ENCODE data around the gene FBXL16. TPM values are rescaled to one million over a fixed set of nuclear protein-coding genes. Genes with fewer than 3 reads are reported as not detected.

The FBXL16 gene
- total RNA-seq, 1 donor: 0.29 TPM

Other genes starting within 250 kb of the FBXL16 start
- gene CAPN15, start 178.1 kb downstream of the FBXL16 start, total RNA-seq: 56.2 and 61.2 TPM in 2 replicates
- not detected in 2 replicates for gene PRR35, start 145.4 kb downstream of the FBXL16 start, total RNA-seq
- 2.4 and 2.9 TPM in 2 replicates for gene NHLRC4, start 138.8 kb downstream of the FBXL16 start, total RNA-seq
- gene PIGQ, start 135.8 kb downstream of the FBXL16 start, total RNA-seq: 28.4 and 45.1 TPM in 2 replicates
- gene RAB40C, start 115.7 kb downstream of the FBXL16 start, total RNA-seq: 15.0 and 17.0 TPM in 2 replicates
- gene WFIKKN1, start 74.8 kb downstream of the FBXL16 start, total RNA-seq: under 0.01 and 0.19 TPM in 2 replicates
- 90.8 and 142 TPM in 2 replicates for gene METTL26, start 69.5 kb downstream of the FBXL16 start, total RNA-seq
- 14.0 and 20.9 TPM in 2 replicates for gene MCRIP2, start 64.0 kb downstream of the FBXL16 start, total RNA-seq
- 15.9 and 18.6 TPM in 2 replicates for gene WDR90, start 56.4 kb downstream of the FBXL16 start, total RNA-seq
- gene RHOT2, start 37.7 kb downstream of the FBXL16 start, total RNA-seq: 44.6 and 53.2 TPM in 2 replicates
- gene RHBDL1, start 30.1 kb downstream of the FBXL16 start, total RNA-seq: 0.38 and 0.65 TPM in 2 replicates
- gene STUB1, start 25.4 kb downstream of the FBXL16 start, total RNA-seq: 115 and 135 TPM in 2 replicates
- 39.8 and 63.7 TPM in 2 replicates for gene JMJD8, start 21.5 kb downstream of the FBXL16 start, total RNA-seq
- 8.5 and 9.5 TPM in 2 replicates for gene WDR24, start 15.4 kb downstream of the FBXL16 start, total RNA-seq
- 22.2 and 35.3 TPM in 2 replicates for gene METRN, start 9.3 kb upstream of the FBXL16 start, total RNA-seq
- 23.1 and 33.6 TPM in 2 replicates for gene ANTKMT, start 15.3 kb upstream of the FBXL16 start, total RNA-seq
- 1.3 and 1.6 TPM in 2 replicates for gene CCDC78, start 20.6 kb upstream of the FBXL16 start, total RNA-seq
- 9.7 and 13.4 TPM in 2 replicates for gene HAGHL, start 21.3 kb upstream of the FBXL16 start, total RNA-seq
- gene CIAO3, start 35.2 kb upstream of the FBXL16 start, total RNA-seq: 36.8 and 40.5 TPM in 2 replicates
- not detected in 2 replicates for gene MSLN, start 54.9 kb upstream of the FBXL16 start, total RNA-seq
- gene RPUSD1, start 82.6 kb upstream of the FBXL16 start, total RNA-seq: 51.9 and 52.7 TPM in 2 replicates
- gene CHTF18, start 82.8 kb upstream of the FBXL16 start, total RNA-seq: 15.0 and 20.4 TPM in 2 replicates
- not detected in 2 replicates for gene GNG13, start 94.9 kb upstream of the FBXL16 start, total RNA-seq